HCT116 (cell line): ENCODE results near the gene RAI1. TPM values are rescaled to one million over a fixed set of nuclear protein-coding genes. Genes with fewer than 3 reads are reported as not detected.

Experiments
- ATAC-seq: fragments of 200-7000 bp; cut with Tn5 transposase; 2 replicates; pipeline ENCODE4 v1.9.1; 2020; ENCODE audit warnings: mild to moderate bottlenecking, moderate library complexity
- BruUV-seq: library from RNA; stranded (reverse); fragments of 400-500 nt; replicated peaks from 2 replicates; lab custom pipeline; 2021; lab: Mats Ljungman, UMichigan
- CTCF ChIA-PET: fragments of 300-600 bp; sonication (Branson Sonifier 250); formaldehyde crosslinking; loops from one replicate; lab custom pipeline; 2021; ENCODE audit warnings: antibody characterized with exemption; lab: Charles Lee
- POLR2A ChIA-PET: fragments of 300-600, 350-600 bp; sonication (Branson Sonifier 250); formaldehyde crosslinking; loops from one replicate; lab custom pipeline; 2021; ENCODE audit warnings: antibody characterized with exemption; lab: Charles Lee
- RAD21 ChIA-PET, 2 experiments: fragments of 300-600 bp; sonication (Branson Sonifier 250); formaldehyde crosslinking; loops; one replicate each; lab custom pipeline; 2023; ENCODE audit warnings: low total read pairs in 2 of 2; ENCODE audit not compliant: uncharacterized antibody in 2 of 2, unreplicated experiment in 2 of 2, low non-redundant PET in 1 of 2; lab: Charles Lee
- DNase-seq: peaks from one replicate; pipeline ENCODE4 v3.0.0-alpha.2; 2010; ENCODE audit warnings: low read depth, low spot score
- H2AFZ ChIP-seq: fragments of 200-600 bp; shearing (Covaris generic), sonication (generic); 2 replicates; pipeline ENCODE4 v1.6.1; 2017; ENCODE audit warnings: low read depth, mixed run types, mixed read lengths, antibody characterized with exemption, low read length; ENCODE audit not compliant: poor library complexity, severe bottlenecking
- H3K27ac ChIP-seq: 2 replicates; pipeline ENCODE4 v1.5.1; 2012; ENCODE audit warnings: low read depth, low read length
- H3K27me3 ChIP-seq: fragments of 200-600 bp; sonication (generic); 2 replicates; pipeline ENCODE4 v1.6.1; 2016; ENCODE audit warnings: mixed run types, low read length, mixed read lengths; ENCODE audit not compliant: insufficient read depth
- H3K36me3 ChIP-seq, 2 experiments: fragments of 200-500 bp in 1 of 2; fragments of 200-600 bp in 1 of 2; sonication (Bioruptor generic) in 1 of 2; sonication (generic) in 1 of 2; 2 replicates each; pipeline versions ENCODE4 v1.5.1 to v1.6.1; 2014 to 2016; ENCODE audit warnings: low read length in 2 of 2, inconsistent platforms in 1 of 2, mixed read lengths in 1 of 2, mixed run types in 1 of 2; ENCODE audit not compliant: insufficient read depth in 2 of 2, control insufficient read depth in 1 of 2
- H3K4me1 ChIP-seq, 2 experiments: fragments of 200-600 bp in 1 of 2; sonication (generic) in 1 of 2; 2 replicates each; pipeline versions ENCODE4 v1.5.1 to v1.6.1; 2012 to 2017; ENCODE audit warnings: low read length in 2 of 2, inconsistent platforms in 1 of 2, mild to moderate bottlenecking in 1 of 2, mixed read lengths in 1 of 2, mixed run types in 1 of 2, moderate library complexity in 1 of 2; ENCODE audit not compliant: insufficient read depth in 2 of 2, control insufficient read depth in 1 of 2
- H3K4me2 ChIP-seq: fragments of 200-600 bp; sonication (generic); 2 replicates; pipeline ENCODE4 v1.6.1; 2017; ENCODE audit warnings: mixed run types, low read length, mixed read lengths
- H3K4me3 ChIP-seq, 2 experiments: fragments of 200-600 bp in 1 of 2; sonication (generic) in 1 of 2; replicated peaks in 1 of 2; 2 replicates each; pipeline ENCODE4 v1.5.1; 2011 to 2016; ENCODE audit warnings: low read length in 2 of 2, control low read depth in 1 of 2, low read depth in 1 of 2, mild to moderate bottlenecking in 1 of 2, mixed read lengths in 1 of 2, mixed run types in 1 of 2
- H3K79me2 ChIP-seq: fragments of 200-600 bp; sonication (generic); 2 replicates; pipeline ENCODE4 v1.6.1; 2017; ENCODE audit warnings: mild to moderate bottlenecking, mixed run types, low read length, moderate library complexity, mixed read lengths; ENCODE audit not compliant: insufficient read depth
- H3K9ac ChIP-seq: fragments of 200-600 bp; sonication (generic); 2 replicates; pipeline ENCODE4 v1.6.1; 2016; ENCODE audit warnings: low read length, mixed read lengths
- H3K9me2 ChIP-seq: fragments of 200-600 bp; sonication (generic), shearing (Covaris generic); 2 replicates; pipeline ENCODE4 v1.6.1; 2017; ENCODE audit warnings: mixed run types, mild to moderate bottlenecking, moderate library complexity; ENCODE audit not compliant: insufficient read depth
- H3K9me3 ChIP-seq, 2 experiments: fragments of 200-500 bp in 1 of 2; fragments of 200-600 bp in 1 of 2; sonication (Bioruptor generic) in 1 of 2; sonication (generic) in 1 of 2; 2 replicates each; pipeline ENCODE4 v1.6.1; 2014 to 2017; ENCODE audit warnings: low read length in 2 of 2, mixed read lengths in 2 of 2, inconsistent platforms in 1 of 2, low read depth in 1 of 2, mild to moderate bottlenecking in 1 of 2, mixed run types in 1 of 2, moderate library complexity in 1 of 2; ENCODE audit not compliant: control insufficient read depth in 1 of 2, insufficient read depth in 1 of 2
- H4K20me1 ChIP-seq: fragments of 200-600 bp; sonication (generic), shearing (Covaris generic); 2 replicates; pipeline ENCODE4 v1.6.1; 2017; ENCODE audit warnings: mixed run types, mild to moderate bottlenecking, moderate library complexity; ENCODE audit not compliant: insufficient read depth
- ATF3 ChIP-seq: IDR thresholded peaks from 2 replicates; pipeline ENCODE4 v1.6.1; 2012
- CTCF ChIP-seq, 3 experiments: fragments of 200-600 bp in 1 of 3; sonication (generic) in 1 of 3; IDR thresholded peaks in 2 of 3; conservative IDR thresholded peaks in 1 of 3; 2 replicates each; pipeline ENCODE4 v1.5.1; 2012 to 2017; ENCODE audit warnings: low read depth in 2 of 3, low read length in 2 of 3, antibody characterized with exemption in 1 of 3, borderline replicate concordance in 1 of 3, control low read depth in 1 of 3, mild to moderate bottlenecking in 1 of 3, mixed read lengths in 1 of 3, mixed run types in 1 of 3, moderate library complexity in 1 of 3; ENCODE audit not compliant: insufficient read depth in 1 of 3
- EGR1 ChIP-seq: IDR thresholded peaks from 2 replicates; pipeline ENCODE4 v1.6.1; 2012; ENCODE audit warnings: low read depth
- EZH2 ChIP-seq: fragments of 200-600 bp; sonication (generic); IDR thresholded peaks from 2 replicates; pipeline ENCODE4 v1.6.1; 2017; ENCODE audit warnings: antibody characterized with exemption, mixed run types
- POLR2AphosphoS5 ChIP-seq: IDR thresholded peaks from 2 replicates; pipeline ENCODE4 v1.6.1; 2011; ENCODE audit warnings: mild to moderate bottlenecking, low read depth, low read length, moderate library complexity
- TCF7L2 ChIP-seq: IDR thresholded peaks from 2 replicates; pipeline ENCODE4 v1.7.0; 2011; ENCODE audit warnings: borderline replicate concordance, inconsistent platforms; ENCODE audit not compliant: insufficient read depth, insufficient read length; ENCODE audit errors: extremely low read depth
- YY1 ChIP-seq: IDR thresholded peaks from 2 replicates; pipeline ENCODE4 v1.6.1; 2011; ENCODE audit warnings: low read length, low read depth, moderate library complexity, mild to moderate bottlenecking; ENCODE audit not compliant: insufficient replicate concordance; ENCODE audit errors: extremely low read depth
- ZFX ChIP-seq: fragments of 450-650 bp; IDR thresholded peaks from 2 replicates; pipeline ENCODE4 v1.6.1; 2017
- ZNF274 ChIP-seq: fragments of 200-500 bp; sonication (Bioruptor generic); IDR thresholded peaks from 2 replicates; pipeline ENCODE4 v1.6.1; 2014; ENCODE audit warnings: mild to moderate bottlenecking, low read depth, low read length, inconsistent platforms
- intact Hi-C: fragments of 100-400 bp; cut with micrococcal nuclease; formaldehyde crosslinking; loops from 2 replicates; pipeline ENCODE4 v1.10.0; 2022
- total RNA-seq: library from RNA; stranded (reverse); gene quantifications from one replicate; pipeline ENCODE4 v1.2.1, GENCODE V29; 2021; ENCODE audit not compliant: unreplicated experiment
- TF ChIP-seq, protein P1 (sequence below): IDR thresholded peaks from 2 replicates; pipeline ENCODE4 v1.6.1; 2012

Gene RAI1
- total RNA-seq, 1 experiment from 2014 or later = 38.5 TPM

GRCh38 chr17:17694169-17695081 is 13.2 kb downstream of the RAI1 start:
- H3K9ac ChIP-seq = peak overlapping the region; percentile 91
- intact Hi-C loops = no loop called here
- peak overlapping the region; percentile 73 to 83 for H3K4me3 ChIP-seq
- H3K9me3 ChIP-seq = no peaks in the 10 kb centered on the region
- no peaks in the 10 kb centered on the region for H3K27me3 ChIP-seq
- H3K4me1 ChIP-seq = peaks cover 71 to 94% of the 10 kb centered on the region in 2 experiments
- H3K36me3 ChIP-seq = no peaks in the 10 kb centered on the region
- H3K4me2 ChIP-seq = peak overlapping the region; percentile 99
- ATAC-seq = peak; percentile 68
- CTCF ChIA-PET = interaction anchor here (2.7 kb wide), 1 partner anchor 12 kb away, joined by 9 read pairs; no protein-coding TSS in a partner anchor
- BruUV-seq = TSS peak; percentile 83
- H3K9me2 ChIP-seq = no peaks in the 10 kb centered on the region
- RAD21 ChIA-PET = no interaction called here
- H4K20me1 ChIP-seq = no peaks in the 10 kb centered on the region; the same call in 1 of the 2 replicates
- TF ChIP-seq EZH2 (no peak), ATF3 (no peak), ZNF274 (no peak), YY1 (no peak), TCF7L2 (no peak), CTCF (IDR thresholded peaks at IDR 0.05 in 2 of 3, conservative IDR thresholded peaks at IDR 0.05 in 1 of 3; ENCODE audit: borderline replicate concordance in 1 of 3, insufficient read depth in 1 of 3, low read depth in 2 of 3, low read length in 2 of 3) (no peak), EGR1 (no peak), POLR2AphosphoS5 (peak; percentile 50), ZFX (0 out of 2 replicates have a peak, but pooled peaks have one; percentile 36)
- TF ChIP-seq, protein P1, sequence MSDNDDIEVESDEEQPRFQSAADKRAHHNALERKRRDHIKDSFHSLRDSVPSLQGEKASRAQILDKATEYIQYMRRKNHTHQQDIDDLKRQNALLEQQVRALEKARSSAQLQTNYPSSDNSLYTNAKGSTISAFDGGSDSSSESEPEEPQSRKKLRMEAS = peak; percentile 98
- no peak overlapping the region for H2AFZ ChIP-seq
- POLR2A ChIA-PET = interaction anchor here (1.1 to 2.3 kb wide), 2 partner anchors 11 to 12 kb away, joined by 3 to 6 read pairs; no protein-coding TSS in a partner anchor
- peaks cover 97% of the 10 kb centered on the region for H3K79me2 ChIP-seq
- peak overlapping the region; percentile 94 for H3K27ac ChIP-seq
- DNase-seq = no peak
